EH (cell line): ENCODE measurements around the gene ENDOU.
A peak's percentile ranks its signal among the peaks of the same experiment; 100 is the strongest.

Experiments
- DNase-seq: peaks from one replicate; pipeline ENCODE4 v3.0.0-alpha.2; 2015; ENCODE audit warnings: low read depth

The ENDOU gene

GRCh38 chr12:47744005-47744651 lies 18.8 kb upstream of the ENDOU start:
- no peak for DNase-seq

- DNase-seq: no peak
Observed at GRCh38 chr12:47743311-47743860, 18.1 kb upstream of the ENDOU start.

- DNase-seq: peak; percentile 39
Observed at GRCh38 chr12:47742253-47742825, 17.0 kb upstream of the ENDOU start.

- DNase-seq: peak; percentile 55
Observed at GRCh38 chr12:47741340-47741703, 16.0 kb upstream of the ENDOU start.

- DNase-seq: no peak
Observed at GRCh38 chr12:47740606-47741339, 15.5 kb upstream of the ENDOU start.

GRCh38 chr12:47739979-47740378 lies 14.7 kb upstream of the ENDOU start:
- DNase-seq: no peak

GRCh38 chr12:47739297-47739696 lies 14.0 kb upstream of the ENDOU start:
- no peak for DNase-seq

- DNase-seq: no peak
Observed at GRCh38 chr12:47737936-47738594, 12.8 kb upstream of the ENDOU start.

GRCh38 chr12:47736877-47737676 lies 11.8 kb upstream of the ENDOU start:
- DNase-seq: peak; percentile 81

- no peak for DNase-seq
Observed at GRCh38 chr12:47736216-47736615, 10.9 kb upstream of the ENDOU start.

GRCh38 chr12:47735649-47736048 lies 10.4 kb upstream of the ENDOU start:
- no peak for DNase-seq

GRCh38 chr12:47734725-47735480 lies 9.6 kb upstream of the ENDOU start:
- no peak for DNase-seq

- no peak for DNase-seq
Observed at GRCh38 chr12:47733142-47733541, 7.9 kb upstream of the ENDOU start.

GRCh38 chr12:47732504-47732903 lies 7.2 kb upstream of the ENDOU start:
- DNase-seq: no peak

- DNase-seq: no peak
Observed at GRCh38 chr12:47731723-47732122, 6.4 kb upstream of the ENDOU start.

- peak; percentile 65 for DNase-seq
Observed at GRCh38 chr12:47730341-47730744, 5.1 kb upstream of the ENDOU start.

- DNase-seq: peak; percentile 86
Observed at GRCh38 chr12:47729233-47729632, 3.9 kb upstream of the ENDOU start.

- DNase-seq: peak; percentile 85
Observed at GRCh38 chr12:47725893-47726292, 603 bp upstream of the ENDOU start.

- no peak for DNase-seq
Observed at GRCh38 chr12:47722941-47723631, 2.2 kb downstream of the ENDOU start.

- no peak for DNase-seq
Observed at GRCh38 chr12:47722136-47722834, 3.0 kb downstream of the ENDOU start.
